HEK293 (cell line): ENCODE data around the gene ABHD10.

Experiments
- PRDM4 ChIP-seq: fragments of 450-650 bp; formaldehyde crosslinking; IDR thresholded peaks from 2 replicates; pipeline ENCODE4 v1.5.1; 2017; ENCODE audit warnings: missing biosample characterization, missing genetic modification characterization
- SCRT2 ChIP-seq: fragments of 450-650 bp; formaldehyde crosslinking; IDR thresholded peaks from 2 replicates; pipeline ENCODE4 v1.5.1; 2016; ENCODE audit warnings: missing biosample characterization, missing genetic modification characterization

- TF ChIP-seq SCRT2 (tag by site-specific recombination) (no peak), PRDM4 (tag by site-specific recombination) (no peak)
These were observed 10.3 kb upstream of the ABHD10 start for GRCh38 chr3:111968319-111969054.
